ENCODE results near the gene WASHC2A.
"Not testable (repeated sequence)": the region's sequence is repeated elsewhere in the genome, so short reads cannot be mapped to it uniquely, and the experiment has no call there.

Gene WASHC2A

GRCh38 chr10:50152792-50153272, 85.1 kb downstream of the WASHC2A start:
- no peak for FAIRE-seq

GRCh38 chr10:50157868-50158267, 90.1 kb downstream of the WASHC2A start:
- not testable (repeated sequence) for FAIRE-seq

- FAIRE-seq: not testable (repeated sequence)
Observed at GRCh38 chr10:50159856-50160255, 92.1 kb downstream of the WASHC2A start.

- not testable (repeated sequence) for FAIRE-seq
Observed at GRCh38 chr10:50165038-50165437, 97.3 kb downstream of the WASHC2A start.

DNA sequence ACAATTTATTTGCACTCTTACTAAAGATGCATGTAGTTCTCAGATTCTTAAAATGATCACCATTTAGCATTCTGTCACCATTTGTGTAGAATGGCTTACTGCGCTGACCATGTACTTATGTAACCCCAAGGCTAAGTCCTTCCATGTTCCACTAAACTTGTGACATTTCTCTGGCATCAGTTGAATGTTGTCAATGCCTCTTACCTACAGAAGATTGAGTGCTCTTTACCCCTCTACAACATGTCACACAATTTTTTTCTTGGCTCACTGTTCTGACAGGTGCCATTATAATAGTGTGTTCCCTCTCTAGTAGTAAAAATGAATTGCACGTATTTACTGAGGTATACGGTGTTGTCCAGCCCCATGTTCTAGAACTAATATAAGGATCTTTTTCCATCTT, 100.1 kb downstream of the WASHC2A start:
- not testable (repeated sequence) for FAIRE-seq

GRCh38 chr10:50169506-50169905, 101.8 kb downstream of the WASHC2A start:
- FAIRE-seq: not testable (repeated sequence)

DNA sequence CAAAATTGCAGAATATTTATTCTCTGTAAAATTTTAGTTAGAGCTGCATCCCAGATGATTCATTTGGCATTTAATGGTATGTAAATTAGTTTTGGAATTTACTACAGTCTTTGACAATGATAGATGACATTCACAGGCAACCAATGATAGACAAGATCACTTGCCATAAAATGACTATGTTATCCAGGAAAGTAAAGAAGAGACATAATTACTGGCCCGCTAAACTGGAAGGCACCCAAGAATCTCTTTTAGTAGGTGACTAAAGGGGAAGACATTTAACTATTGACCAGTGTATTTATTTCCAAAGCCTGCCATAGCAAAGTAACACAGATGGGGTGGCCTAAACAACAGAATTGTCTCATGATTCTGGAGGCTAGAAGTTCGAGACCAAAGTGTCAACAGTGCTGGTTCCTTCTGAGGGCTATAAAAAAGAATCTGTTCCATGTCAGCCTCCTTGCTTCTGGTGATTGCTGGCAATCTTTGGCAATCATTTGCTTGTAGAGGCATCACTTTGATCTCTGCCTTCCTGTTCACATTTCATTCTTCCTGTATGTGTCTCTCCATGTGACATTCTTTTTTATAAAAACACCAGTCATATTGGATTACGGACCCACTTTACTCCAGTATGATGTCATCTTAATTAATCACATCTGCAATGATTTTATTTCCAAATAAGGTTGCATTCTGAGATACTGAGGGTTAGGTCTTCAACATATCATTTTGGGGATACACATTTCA, 107.2 kb downstream of the WASHC2A start:
- FAIRE-seq: not testable (repeated sequence)

Data from islet of Langerhans (tissue), 1 donor.